Mucosa of gallbladder (tissue), 1 donor: ENCODE data around the gene TBX22. TPM values are rescaled to one million over a fixed set of nuclear protein-coding genes. Genes with fewer than 3 reads are reported as not detected.
"Not testable (repeated sequence)": the region's sequence is repeated elsewhere in the genome, so short reads cannot be mapped to it uniquely, and the experiment has no call there.

Experiments used
- DNase-seq: peaks from one replicate; pipeline ENCODE4 v3.0.0-alpha.2; 2020; ENCODE audit warnings: low spot score
- total RNA-seq: library from RNA; stranded (reverse); gene quantifications from one replicate; pipeline ENCODE4 v1.2.1, GENCODE V29; 2021
- donor health status: DM: no; HTN: no; CAD: no.

TBX22 gene, protein sequence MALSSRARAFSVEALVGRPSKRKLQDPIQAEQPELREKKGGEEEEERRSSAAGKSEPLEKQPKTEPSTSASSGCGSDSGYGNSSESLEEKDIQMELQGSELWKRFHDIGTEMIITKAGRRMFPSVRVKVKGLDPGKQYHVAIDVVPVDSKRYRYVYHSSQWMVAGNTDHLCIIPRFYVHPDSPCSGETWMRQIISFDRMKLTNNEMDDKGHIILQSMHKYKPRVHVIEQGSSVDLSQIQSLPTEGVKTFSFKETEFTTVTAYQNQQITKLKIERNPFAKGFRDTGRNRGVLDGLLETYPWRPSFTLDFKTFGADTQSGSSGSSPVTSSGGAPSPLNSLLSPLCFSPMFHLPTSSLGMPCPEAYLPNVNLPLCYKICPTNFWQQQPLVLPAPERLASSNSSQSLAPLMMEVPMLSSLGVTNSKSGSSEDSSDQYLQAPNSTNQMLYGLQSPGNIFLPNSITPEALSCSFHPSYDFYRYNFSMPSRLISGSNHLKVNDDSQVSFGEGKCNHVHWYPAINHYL
- not detected for total RNA-seq

DNA sequence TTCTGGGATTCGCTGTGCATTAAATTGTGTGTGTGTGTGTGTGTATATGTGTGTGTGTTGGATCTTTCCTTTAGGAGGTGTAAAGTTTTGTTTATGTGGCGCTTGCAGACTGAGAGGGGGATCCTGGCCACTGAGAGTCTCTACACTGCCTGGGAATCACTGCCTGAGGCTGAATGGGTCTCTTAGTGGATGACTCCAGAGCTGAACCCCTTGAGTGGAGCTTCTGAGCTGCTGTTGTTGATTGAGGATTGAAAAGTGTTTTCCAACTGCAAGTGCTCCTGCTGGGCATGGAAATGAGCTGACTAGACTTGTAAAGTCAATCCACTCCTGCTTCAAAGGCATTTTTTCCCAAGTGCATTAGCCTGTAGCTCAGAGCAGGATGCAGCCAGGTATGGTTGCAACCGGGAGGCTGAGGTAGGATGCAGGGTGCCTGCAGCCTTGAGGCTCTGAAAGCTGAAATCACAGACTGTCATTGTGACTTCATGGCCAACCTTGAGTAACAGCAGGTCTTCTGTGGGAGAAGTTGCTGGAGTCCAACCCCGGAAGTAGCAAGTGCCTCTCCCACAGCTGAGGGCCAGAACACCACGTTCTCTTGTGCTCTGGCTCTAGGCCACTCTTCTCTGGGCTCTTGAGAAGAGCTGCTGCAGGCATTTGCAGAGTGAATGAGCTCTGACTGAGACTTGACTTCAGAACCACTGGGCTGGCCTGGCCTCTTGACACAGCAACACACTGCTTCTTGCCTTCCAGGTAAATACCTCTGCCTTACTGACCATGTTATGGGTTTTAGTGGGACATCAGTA is at the start of gene TBX22:
TSS of gene TBX22 (plus strand) at position 613 of the 800 bp plus-strand sequence. CDS start 7,517 bp downstream, outside the sequence.
- DNase-seq, result no peak

DNA sequence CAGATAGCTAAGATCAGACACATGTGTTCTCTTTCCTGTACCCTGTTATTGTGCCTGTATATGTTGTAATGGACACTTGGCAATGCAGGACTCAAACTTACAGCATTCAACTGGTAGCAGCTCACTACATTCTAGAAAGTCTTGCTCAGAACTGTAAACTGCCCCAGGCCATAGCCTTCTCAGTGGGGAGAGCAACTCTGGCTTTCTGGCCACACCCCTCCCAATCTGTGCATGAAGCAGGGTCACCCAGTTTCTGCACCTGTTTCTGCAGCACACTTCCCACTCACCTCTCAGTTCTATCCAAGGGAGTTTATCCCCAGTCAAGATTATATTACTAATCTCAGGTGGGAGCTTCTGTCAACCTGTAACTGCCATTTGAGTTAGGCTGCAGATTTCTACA is 38.9 kb upstream of the TBX22 start:
- no peak for DNase-seq

DNA sequence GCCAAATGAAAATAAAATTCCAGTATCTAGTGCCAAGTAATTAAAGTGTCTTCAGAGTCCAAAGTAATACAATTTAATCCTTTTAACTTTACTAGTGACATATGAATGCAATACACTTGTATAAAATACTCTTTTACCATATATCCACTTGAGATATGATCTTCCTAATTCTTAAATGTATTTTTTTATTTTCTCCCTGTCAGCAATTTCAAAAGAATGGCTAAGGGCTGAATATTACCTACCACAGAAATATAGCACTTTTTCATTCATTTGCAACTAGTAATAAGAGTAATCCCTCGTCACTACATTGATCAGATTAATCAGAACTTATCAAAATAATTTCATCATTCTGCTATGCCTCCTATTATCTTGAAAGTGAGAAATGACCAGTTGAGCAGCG is 10.1 kb upstream of the TBX22 start:
- DNase-seq, result no peak

DNA sequence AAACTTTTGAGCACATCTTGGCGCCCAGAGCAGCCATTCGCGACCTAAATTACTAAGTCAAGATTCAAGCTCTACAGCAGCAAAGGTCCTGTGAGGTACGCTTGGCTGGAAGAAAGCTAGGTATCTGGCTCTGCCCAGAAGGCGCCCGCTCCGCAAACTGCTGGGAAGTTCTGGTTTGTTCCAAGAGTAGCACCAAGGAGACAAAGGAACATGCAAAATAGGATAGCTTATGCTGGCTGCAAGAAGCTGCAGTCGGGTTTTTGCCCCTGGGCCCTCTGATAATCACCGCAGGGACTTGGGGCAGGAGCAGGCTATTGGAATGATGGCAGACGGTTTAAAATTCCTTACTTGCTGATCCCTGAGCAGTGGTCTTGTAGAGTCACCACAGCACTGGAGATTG is 3.0 kb upstream of the TBX22 start:
- DNase-seq, result no peak

DNA sequence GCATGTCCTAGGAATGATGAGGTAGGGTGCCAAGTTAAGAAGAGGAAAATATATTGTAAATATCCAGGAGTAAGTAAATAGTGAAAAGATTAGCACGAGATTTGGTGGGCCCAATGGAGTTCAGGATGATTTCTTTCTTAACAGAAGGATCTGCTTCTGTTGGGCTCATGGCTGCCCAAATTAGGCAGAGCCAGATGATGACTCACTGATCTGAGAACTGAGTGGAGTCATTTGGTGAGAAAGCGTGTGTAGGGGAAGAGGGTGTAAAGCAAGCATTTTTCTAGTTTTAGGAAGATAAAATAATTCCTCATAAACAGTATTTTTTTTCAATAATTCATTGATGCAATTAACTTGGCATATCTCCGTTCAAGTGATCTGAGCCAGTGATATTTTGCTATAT is 1.6 kb downstream of the TBX22 start:
- DNase-seq, result no peak

DNA sequence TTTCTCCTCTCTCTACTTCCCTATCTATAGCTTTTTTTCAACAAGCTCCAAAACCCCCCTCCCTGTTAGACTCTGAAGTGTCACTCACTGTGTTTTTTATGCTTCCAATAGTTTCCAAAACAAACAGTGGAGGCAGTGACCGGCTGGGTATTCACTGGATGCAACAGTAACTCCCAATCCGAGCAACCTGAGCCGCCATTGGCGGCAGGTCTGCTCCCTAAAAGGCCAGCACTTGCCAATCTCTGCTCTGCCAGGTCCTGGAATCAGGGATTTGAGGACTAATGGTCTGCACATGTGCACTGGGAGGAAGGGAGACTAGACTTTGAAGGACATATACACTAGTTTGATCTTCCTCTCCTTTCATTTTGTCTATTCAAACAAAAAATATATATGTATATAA is 7.1 kb downstream of the TBX22 start:
- DNase-seq, result no peak

DNA sequence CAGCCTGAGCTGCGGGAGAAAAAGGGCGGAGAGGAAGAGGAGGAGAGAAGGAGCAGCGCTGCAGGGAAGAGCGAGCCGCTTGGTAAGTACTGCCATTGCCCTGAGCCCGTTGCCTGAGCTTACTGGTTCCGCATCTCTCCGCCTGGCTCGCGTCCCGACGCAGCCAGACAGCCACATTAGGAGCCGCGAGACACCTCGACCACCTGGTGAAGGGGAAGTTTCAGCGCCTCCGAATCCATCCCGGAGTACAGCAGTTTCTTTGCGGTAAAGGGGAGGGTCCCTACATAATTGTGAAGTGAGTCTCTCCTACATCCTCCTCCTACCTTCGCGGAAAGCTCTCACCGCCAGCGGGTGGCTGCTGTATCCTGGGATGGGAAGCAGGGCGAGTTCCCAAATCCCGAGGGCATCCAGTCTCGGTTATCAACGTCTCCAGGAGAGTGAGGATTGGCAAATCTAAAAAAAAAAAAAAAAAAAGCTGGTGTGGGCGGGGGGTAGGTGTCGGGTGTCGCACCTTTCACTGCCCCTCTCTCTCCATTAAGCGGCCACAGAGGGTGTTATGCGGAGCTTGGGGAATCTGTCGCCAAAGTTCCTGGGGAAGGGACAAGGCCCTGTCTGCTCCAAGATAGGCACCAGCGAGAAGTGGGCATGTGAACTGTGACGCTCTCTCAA is 7.9 kb downstream of the TBX22 start:
- no peak for DNase-seq

DNA sequence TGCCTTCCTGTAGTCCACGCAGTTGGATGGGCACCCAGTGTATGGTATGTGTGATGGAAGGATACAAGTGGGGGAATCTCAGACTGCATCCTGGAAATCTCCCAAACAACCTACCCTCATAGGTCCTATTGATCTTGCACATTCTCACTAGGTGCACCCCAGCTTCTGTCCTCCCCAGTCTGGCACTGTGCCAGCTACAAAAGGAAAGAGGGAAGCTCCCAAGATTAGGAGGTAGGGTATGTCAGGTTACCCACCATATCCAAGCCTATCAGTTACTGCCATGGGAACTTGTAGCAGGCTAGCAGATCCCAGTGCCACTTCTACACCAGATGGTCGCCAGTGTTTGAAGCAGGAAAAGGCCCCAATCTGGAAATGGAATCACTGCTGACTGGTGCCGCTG is 11.6 kb downstream of the TBX22 start:
- DNase-seq, result no peak

DNA sequence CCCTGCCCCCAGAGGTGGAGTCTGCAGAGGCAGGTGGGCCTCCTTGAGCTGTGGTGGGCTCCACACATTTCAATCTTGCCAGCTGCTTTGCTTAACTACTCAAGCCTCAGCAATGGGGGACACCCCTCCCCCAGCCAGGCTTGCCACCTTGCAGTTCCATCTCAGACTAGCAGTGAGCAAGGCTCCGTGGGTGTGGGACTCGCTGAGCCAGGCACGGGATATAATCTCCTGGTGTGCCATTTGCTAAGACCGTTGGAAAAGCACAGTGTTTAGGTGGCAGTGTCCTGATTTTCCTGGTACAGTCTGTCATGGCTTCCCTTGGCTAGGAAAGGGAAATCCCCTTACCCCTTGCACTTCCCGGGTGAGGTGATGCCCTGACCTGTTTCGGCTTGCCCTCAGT is 51.6 kb downstream of the TBX22 start:
- not testable (repeated sequence) for DNase-seq

DNA sequence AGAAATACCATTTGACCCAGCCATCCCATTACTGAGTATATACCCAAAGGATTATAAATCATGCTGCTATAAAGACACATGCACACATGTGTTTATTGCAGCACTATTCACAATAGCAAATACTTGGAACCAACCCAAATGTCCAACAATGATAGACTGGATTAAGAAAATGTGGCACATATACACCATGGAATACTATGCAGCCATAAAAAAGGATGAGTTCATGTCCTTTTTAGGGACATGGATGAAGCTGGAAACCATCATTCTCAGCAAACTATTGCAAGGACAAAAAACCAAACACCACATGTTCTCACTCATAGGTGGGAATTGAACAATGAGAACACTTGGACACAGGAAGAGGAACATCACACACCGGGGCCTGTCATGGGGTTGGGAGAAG is 61.1 kb downstream of the TBX22 start:
- DNase-seq, result not testable (repeated sequence)
